ENCODE measurements around the gene ARAP2. TPM values are rescaled to one million over a fixed set of nuclear protein-coding genes. Genes with fewer than 3 reads are reported as not detected.

ARAP2 gene
- total and polyA plus RNA-seq, 2 experiments from 2014 or later = 0.92 to 4.8 TPM

GRCh38 chr4:36046026-36046425 lies 198.3 kb downstream of the ARAP2 start (continued):
- TF ChIP-seq, protein P1, sequence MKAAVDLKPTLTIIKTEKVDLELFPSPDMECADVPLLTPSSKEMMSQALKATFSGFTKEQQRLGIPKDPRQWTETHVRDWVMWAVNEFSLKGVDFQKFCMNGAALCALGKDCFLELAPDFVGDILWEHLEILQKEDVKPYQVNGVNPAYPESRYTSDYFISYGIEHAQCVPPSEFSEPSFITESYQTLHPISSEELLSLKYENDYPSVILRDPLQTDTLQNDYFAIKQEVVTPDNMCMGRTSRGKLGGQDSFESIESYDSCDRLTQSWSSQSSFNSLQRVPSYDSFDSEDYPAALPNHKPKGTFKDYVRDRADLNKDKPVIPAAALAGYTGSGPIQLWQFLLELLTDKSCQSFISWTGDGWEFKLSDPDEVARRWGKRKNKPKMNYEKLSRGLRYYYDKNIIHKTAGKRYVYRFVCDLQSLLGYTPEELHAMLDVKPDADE (IDR thresholded peaks at IDR 0.05) = no peak
- no peak for TF ChIP-seq ZNF331 (CRISPR knock-in tag; IDR thresholded peaks at IDR 0.05; ENCODE audit: low read depth)
- no peak for TF ChIP-seq ZNF462 (CRISPR knock-in tag; IDR thresholded peaks at IDR 0.05)

DNA sequence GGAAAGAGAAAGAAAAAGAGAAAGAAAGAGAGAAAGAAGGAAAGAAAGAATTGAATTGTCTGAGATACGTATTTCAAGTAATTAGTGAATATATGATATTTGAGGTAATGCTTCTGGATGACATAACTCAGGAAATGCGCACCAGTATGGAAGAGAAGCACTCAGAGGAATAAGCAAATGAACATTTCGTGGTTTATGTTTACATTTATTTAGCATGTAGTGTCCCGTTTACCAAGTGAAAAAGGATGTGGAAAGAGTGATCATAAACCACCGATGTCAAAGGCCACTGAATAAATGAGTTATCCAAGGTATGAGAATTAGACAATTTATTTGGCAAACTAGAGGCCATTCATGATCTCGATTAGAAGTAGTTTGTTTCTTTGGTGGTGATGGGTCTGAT lies 200.4 kb downstream of the ARAP2 start:
- no peaks in the 10 kb centered on the region for H3K79me2 ChIP-seq (replicated peaks; ENCODE audit: insufficient read depth)
- peaks cover 4% of the 10 kb centered on the region for H3K4me1 Mint-ChIP-seq
- no peak for ATAC-seq

More for the DNA sequence above, 200.4 kb downstream of the ARAP2 start:
- Histone ChIP-seq H3K9me2 (ENCODE audit: insufficient read depth) (no peaks in the 10 kb centered on the region), H3K27me3 (ENCODE audit: insufficient read depth) (no peaks in the 10 kb centered on the region), H2AFZ (no peak overlapping the region), H3K4me1 (ENCODE audit: insufficient read depth) (no peaks in the 10 kb centered on the region), H3K4me2 (no peak overlapping the region), H3K4me3 (no peak overlapping the region), H3K27ac (ENCODE audit: low read depth) (no peak overlapping the region), H4K20me1 (replicated peaks; ENCODE audit: insufficient read depth) (no peaks in the 10 kb centered on the region), H3F3A (replicated peaks; ENCODE audit: low read depth) (no peaks in the 10 kb centered on the region), H3K36me3 (ENCODE audit: insufficient read depth) (no peaks in the 10 kb centered on the region)
- TF ChIP-seq REST (IDR thresholded peaks at IDR 0.05; ENCODE audit: unreplicated experiment) (no peak), JUNB (IDR thresholded peaks at IDR 0.05; ENCODE audit: unreplicated experiment) (no peak), NANOG (IDR thresholded peaks at IDR 0.05; ENCODE audit: borderline replicate concordance) (no peak)
- no peak for DNase-seq (ENCODE audit: low spot score)
- no peak overlapping the region for H3K27ac Mint-ChIP-seq
- H3K27me3 Mint-ChIP-seq (ENCODE audit: insufficient read depth, low read depth, poor library complexity) = no peaks in the 10 kb centered on the region
- H3K36me3 Mint-ChIP-seq (ENCODE audit: low read depth) = no peaks in the 10 kb centered on the region
- H3K9me3 Mint-ChIP-seq = no peaks in the 10 kb centered on the region
- no peak overlapping the region for H3K4me3 Mint-ChIP-seq

Measured in GM23338 (cell line).